ENCODE data around the gene GRAMD1C. TPM values are rescaled to one million over a fixed set of nuclear protein-coding genes. Genes with fewer than 3 reads are reported as not detected.

The GRAMD1C gene
- total RNA-seq, 1 donor from 2014 or later: 2.0 TPM

DNA sequence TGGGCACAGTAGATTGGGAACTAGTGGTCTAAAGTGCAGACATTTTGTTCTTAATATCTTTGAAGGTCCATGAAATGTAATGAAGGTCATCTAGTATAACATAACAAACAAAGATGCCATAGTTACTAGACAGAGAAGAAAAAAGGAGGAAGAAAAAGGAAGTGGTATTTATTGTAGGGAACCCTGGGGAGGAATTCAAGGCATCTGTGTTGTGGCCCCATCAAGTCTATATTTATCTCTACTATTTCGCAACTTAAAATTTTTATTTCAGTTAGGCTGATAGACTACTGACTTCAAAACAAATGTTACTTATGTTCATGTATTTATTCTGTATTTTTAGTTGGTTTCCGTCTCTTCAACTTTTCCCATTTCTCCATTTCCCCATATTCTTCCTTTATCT is 60.3 kb downstream of the GRAMD1C start:
- Histone ChIP-seq H3K27ac (replicated peaks) (no peak overlapping the region), H3K9me3 (replicated peaks) (no peaks in the 10 kb centered on the region), H3K4me1 (no peaks in the 10 kb centered on the region), H3K27me3 (ENCODE audit: low read depth) (no peaks in the 10 kb centered on the region), H3K36me3 (no peaks in the 10 kb centered on the region), H3K4me3 (no peak overlapping the region)
- intact Hi-C loops (cut with micrococcal nuclease): no loop called here
- TF ChIP-seq, protein P1, sequence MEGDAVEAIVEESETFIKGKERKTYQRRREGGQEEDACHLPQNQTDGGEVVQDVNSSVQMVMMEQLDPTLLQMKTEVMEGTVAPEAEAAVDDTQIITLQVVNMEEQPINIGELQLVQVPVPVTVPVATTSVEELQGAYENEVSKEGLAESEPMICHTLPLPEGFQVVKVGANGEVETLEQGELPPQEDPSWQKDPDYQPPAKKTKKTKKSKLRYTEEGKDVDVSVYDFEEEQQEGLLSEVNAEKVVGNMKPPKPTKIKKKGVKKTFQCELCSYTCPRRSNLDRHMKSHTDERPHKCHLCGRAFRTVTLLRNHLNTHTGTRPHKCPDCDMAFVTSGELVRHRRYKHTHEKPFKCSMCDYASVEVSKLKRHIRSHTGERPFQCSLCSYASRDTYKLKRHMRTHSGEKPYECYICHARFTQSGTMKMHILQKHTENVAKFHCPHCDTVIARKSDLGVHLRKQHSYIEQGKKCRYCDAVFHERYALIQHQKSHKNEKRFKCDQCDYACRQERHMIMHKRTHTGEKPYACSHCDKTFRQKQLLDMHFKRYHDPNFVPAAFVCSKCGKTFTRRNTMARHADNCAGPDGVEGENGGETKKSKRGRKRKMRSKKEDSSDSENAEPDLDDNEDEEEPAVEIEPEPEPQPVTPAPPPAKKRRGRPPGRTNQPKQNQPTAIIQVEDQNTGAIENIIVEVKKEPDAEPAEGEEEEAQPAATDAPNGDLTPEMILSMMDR (IDR thresholded peaks at IDR 0.05; ENCODE audit: borderline replicate concordance): no peak
- DNase-seq: no peak

DNA sequence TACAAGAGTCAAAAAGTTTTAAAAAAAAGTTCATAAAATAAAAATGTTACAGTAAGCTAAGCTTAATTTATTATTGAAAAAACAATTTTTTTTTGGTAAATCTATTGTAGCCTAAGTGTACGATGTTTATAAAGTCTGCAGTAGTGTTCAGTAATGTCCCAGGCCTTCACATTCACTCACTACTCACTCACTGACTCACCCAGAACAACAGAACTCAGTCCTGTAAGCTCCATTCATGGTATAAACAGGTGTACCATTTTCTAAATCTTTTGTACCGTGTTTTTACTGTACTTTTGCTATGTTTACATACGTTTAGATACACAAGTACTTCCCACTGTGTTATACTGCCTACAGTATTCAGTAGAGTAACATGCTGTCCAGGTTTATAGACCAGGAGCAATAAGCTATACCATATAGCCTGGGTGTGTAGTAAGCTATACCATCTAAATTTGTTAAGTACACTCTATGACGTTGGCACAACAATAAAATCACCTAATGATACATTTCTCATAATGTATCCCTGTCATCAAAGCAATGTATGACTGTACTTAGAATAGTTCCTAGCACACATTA is 68.1 kb downstream of the GRAMD1C start:
- TF ChIP-seq, protein P1 (IDR thresholded peaks at IDR 0.05; ENCODE audit: borderline replicate concordance): no peak
- H3K27ac ChIP-seq (replicated peaks): no peak overlapping the region

DNA sequence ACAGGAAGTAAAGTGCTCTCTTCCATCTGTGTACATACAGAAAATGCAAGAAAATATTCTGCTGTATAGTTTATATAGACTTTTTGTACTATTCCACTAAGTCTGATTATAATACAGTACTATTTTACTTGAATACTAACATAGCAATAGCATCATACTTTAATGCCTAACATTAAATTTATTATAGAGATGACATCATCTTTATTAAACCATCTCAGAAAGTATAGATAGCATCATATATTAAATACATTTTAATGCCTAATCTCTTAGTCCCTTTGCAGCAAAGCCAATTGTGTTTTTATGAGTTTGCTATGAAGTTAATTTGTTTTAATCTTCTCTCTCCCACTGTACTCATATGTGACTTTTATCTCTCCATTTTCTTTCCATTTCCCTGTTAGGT is 69.5 kb downstream of the GRAMD1C start:
- no peak overlapping the region for H3K27ac ChIP-seq (replicated peaks)
- no peak overlapping the region for H3K4me3 ChIP-seq
- DNase-seq: no peak
- H3K27me3 ChIP-seq (ENCODE audit: low read depth): no peaks in the 10 kb centered on the region
- intact Hi-C loops (cut with micrococcal nuclease): no loop called here
- peaks cover 12% of the 10 kb centered on the region for H3K9me3 ChIP-seq (replicated peaks)
- H3K36me3 ChIP-seq: no peaks in the 10 kb centered on the region
- H3K4me1 ChIP-seq: no peaks in the 10 kb centered on the region
- TF ChIP-seq, protein P1 (IDR thresholded peaks at IDR 0.05; ENCODE audit: borderline replicate concordance): no peak

More for the DNA sequence above, 68.1 kb downstream of the GRAMD1C start:
- H3K36me3 ChIP-seq: no peaks in the 10 kb centered on the region
- intact Hi-C loops (cut with micrococcal nuclease): no loop called here
- H3K9me3 ChIP-seq (replicated peaks): peaks cover 12% of the 10 kb centered on the region
- no peaks in the 10 kb centered on the region for H3K4me1 ChIP-seq
- no peak for DNase-seq
- H3K27me3 ChIP-seq (ENCODE audit: low read depth): no peaks in the 10 kb centered on the region
- no peak overlapping the region for H3K4me3 ChIP-seq

DNA sequence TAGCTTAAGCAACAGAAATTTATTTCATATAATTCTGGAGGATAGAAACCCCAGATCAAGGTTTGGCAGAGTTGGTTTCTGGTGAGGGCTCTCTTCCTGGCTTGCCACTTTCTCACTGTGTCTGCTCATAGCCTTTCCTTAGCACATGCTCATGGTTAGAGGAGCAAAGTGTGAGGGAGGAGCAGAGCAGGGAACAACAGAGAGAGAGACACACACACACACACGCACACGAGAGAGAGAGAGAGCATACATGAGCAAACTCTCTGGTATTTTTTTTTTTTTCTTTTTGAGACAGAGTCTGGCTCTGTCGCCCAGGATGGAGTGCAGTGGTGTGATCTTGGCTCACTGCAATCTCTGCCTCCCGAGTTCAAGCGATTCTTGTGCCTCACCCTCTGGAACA is 72.4 kb downstream of the GRAMD1C start:
- Histone ChIP-seq H3K27me3 (ENCODE audit: low read depth) (no peaks in the 10 kb centered on the region), H3K27ac (replicated peaks) (no peak overlapping the region), H3K4me1 (no peaks in the 10 kb centered on the region), H3K9me3 (replicated peaks) (no peaks in the 10 kb centered on the region), H3K4me3 (no peak overlapping the region), H3K36me3 (no peaks in the 10 kb centered on the region)
- intact Hi-C loops (cut with micrococcal nuclease): no loop called here
- DNase-seq: no peak
- TF ChIP-seq, protein P1 (IDR thresholded peaks at IDR 0.05; ENCODE audit: borderline replicate concordance): no peak

DNA sequence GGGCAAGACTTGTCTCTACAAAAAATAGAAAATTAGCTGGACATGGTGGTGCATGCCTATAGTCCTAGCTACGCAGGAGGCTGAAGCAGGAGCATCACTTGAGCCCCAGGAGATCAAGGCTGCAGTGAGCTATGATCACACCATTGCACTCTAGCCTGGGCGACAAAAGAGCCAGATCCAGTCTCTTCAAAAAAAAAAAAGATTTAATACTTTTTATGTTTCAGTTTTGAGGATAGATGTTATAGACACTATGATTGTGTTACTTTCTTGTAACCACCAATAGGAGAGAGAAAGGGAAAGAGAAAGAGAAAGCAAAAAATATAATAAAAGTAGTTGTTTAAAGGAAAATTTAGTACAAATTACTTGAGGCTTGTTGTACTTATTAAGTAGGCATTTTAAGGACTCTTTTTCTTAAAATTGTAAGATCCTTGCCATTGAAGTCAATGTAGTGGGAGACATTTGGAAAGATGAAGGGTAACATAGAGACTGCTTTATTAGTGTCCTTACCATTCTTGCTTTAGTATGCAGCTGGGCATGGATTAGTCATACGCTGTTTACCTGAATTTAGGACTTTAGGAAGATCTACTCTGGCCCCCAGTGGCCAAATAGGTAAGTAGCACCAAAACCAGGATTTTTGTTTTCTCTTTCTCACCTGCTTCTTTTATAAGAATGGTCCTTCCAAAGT is 74.1 kb downstream of the GRAMD1C start:
- intact Hi-C loops (cut with micrococcal nuclease): no loop called here
- H3K27ac ChIP-seq (replicated peaks): no peak overlapping the region
- no peak for DNase-seq
- H3K36me3 ChIP-seq: no peaks in the 10 kb centered on the region
- no peaks in the 10 kb centered on the region for H3K9me3 ChIP-seq (replicated peaks)
- TF ChIP-seq, protein P1 (IDR thresholded peaks at IDR 0.05; ENCODE audit: borderline replicate concordance): peak; percentile 50
- no peaks in the 10 kb centered on the region for H3K4me1 ChIP-seq
- no peak overlapping the region for H3K4me3 ChIP-seq
- no peaks in the 10 kb centered on the region for H3K27me3 ChIP-seq (ENCODE audit: low read depth)
